ENCODE measurements around the gene TYW1B.
"Not testable (repeated sequence)": the region's sequence is repeated elsewhere in the genome, so short reads cannot be mapped to it uniquely, and the experiment has no call there.

GRCh38 chr7:72556733-72557132 lies 271.3 kb downstream of the TYW1B start:
- not testable (repeated sequence) for TF ChIP-seq CTCF (conservative IDR thresholded peaks at IDR 0.05); ZFX (IDR thresholded peaks at IDR 0.05)
